ENCODE data around the gene MYO15B. TPM values are rescaled to one million over a fixed set of nuclear protein-coding genes. Genes with fewer than 3 reads are reported as not detected.

Gene MYO15B
- total RNA-seq, 1 donor from 2014 or later: 337 TPM

- H3K9me3 Mint-ChIP-seq (ENCODE audit: low read depth): no peaks in the 10 kb centered on the region
- H3K36me3 Mint-ChIP-seq (ENCODE audit: insufficient read depth): peaks cover 15% of the 10 kb centered on the region
- no peaks in the 10 kb centered on the region for H3K27me3 Mint-ChIP-seq
- H3K4me3 Mint-ChIP-seq (ENCODE audit: low read depth): no peak overlapping the region
- DNase-seq (ENCODE audit: low spot score, unreplicated experiment): no peak
- no peak overlapping the region for H3K27ac Mint-ChIP-seq
- no peaks in the 10 kb centered on the region for H3K4me1 Mint-ChIP-seq (ENCODE audit: low read depth)
- no peak for TF ChIP-seq CTCF (IDR thresholded peaks at IDR 0.05; ENCODE audit: unreplicated experiment)
Observed at GRCh38 chr17:75570034-75570676, 17.4 kb upstream of the MYO15B start.

GRCh38 chr17:75570772-75571171, 16.8 kb upstream of the MYO15B start:
- H3K4me3 Mint-ChIP-seq (ENCODE audit: low read depth): no peak overlapping the region
- peaks cover 17% of the 10 kb centered on the region for H3K36me3 Mint-ChIP-seq (ENCODE audit: insufficient read depth)
- TF ChIP-seq CTCF (IDR thresholded peaks at IDR 0.05; ENCODE audit: unreplicated experiment): no peak
- H3K27ac Mint-ChIP-seq: no peak overlapping the region
- no peak for DNase-seq (ENCODE audit: low spot score, unreplicated experiment)
- H3K4me1 Mint-ChIP-seq (ENCODE audit: low read depth): no peaks in the 10 kb centered on the region
- H3K9me3 Mint-ChIP-seq (ENCODE audit: low read depth): no peaks in the 10 kb centered on the region
- no peaks in the 10 kb centered on the region for H3K27me3 Mint-ChIP-seq

- H3K27ac Mint-ChIP-seq: no peak overlapping the region
- no peak overlapping the region for H3K4me3 Mint-ChIP-seq (ENCODE audit: low read depth)
- no peaks in the 10 kb centered on the region for H3K27me3 Mint-ChIP-seq
- peaks cover 13% of the 10 kb centered on the region for H3K36me3 Mint-ChIP-seq (ENCODE audit: insufficient read depth)
- no peaks in the 10 kb centered on the region for H3K4me1 Mint-ChIP-seq (ENCODE audit: low read depth)
- H3K9me3 Mint-ChIP-seq (ENCODE audit: low read depth): no peaks in the 10 kb centered on the region
- no peak for DNase-seq (ENCODE audit: low spot score, unreplicated experiment)
- TF ChIP-seq CTCF (IDR thresholded peaks at IDR 0.05; ENCODE audit: unreplicated experiment): no peak
Observed at GRCh38 chr17:75571197-75571884, 16.3 kb upstream of the MYO15B start.

GRCh38 chr17:75571885-75572215, 15.8 kb upstream of the MYO15B start:
- Mint-ChIP-seq H3K9me3 (ENCODE audit: low read depth) (no peaks in the 10 kb centered on the region), H3K4me1 (ENCODE audit: low read depth) (no peaks in the 10 kb centered on the region), H3K36me3 (ENCODE audit: insufficient read depth) (peaks cover 9% of the 10 kb centered on the region), H3K27ac (no peak overlapping the region), H3K4me3 (ENCODE audit: low read depth) (no peak overlapping the region), H3K27me3 (no peaks in the 10 kb centered on the region)
- DNase-seq (ENCODE audit: low spot score, unreplicated experiment): no peak
- TF ChIP-seq CTCF (IDR thresholded peaks at IDR 0.05; ENCODE audit: unreplicated experiment): no peak

DNA sequence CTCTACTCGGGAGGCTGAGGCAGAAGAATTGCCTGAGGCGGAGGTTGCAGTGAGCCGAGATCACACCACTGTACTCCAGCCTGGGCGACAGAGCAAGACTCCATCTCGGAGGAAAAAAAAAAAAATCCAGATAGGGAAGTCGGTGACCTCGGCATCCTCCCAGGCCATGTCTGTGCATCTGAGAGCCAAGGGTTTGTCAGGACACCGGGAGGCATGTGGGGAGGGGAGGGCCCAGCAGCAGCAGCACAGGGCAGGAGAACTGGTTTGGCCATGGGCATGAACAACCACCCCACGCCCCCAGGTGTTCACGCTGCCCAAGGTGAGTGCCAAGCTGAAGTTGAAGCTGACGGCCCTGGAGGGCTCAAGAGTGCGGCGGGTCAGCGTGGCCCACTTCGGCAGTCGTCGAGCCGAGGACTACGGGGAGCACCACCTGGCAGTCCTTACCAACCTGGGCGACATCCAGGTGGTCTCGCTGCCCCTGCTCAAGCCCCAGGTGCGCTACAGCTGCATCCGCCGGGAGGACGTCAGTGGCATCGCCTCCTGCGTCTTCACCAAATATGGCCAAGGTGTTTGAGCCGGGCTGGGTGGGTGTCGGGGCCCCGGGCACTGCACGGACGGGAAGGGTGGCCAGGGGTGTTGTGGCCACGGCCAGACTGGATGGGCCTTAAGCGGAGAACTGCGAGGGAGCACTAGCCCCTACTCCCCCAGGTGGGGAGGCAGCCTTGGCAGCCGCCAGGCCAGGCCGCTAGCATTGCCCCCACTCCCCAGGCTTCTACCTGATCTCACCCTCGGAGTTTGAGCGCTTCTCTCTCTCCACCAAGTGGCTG, 14.7 kb upstream of the MYO15B start:
- H3K36me3 Mint-ChIP-seq (ENCODE audit: insufficient read depth): peaks cover 9% of the 10 kb centered on the region
- H3K4me1 Mint-ChIP-seq (ENCODE audit: low read depth): no peaks in the 10 kb centered on the region
- H3K27me3 Mint-ChIP-seq: no peaks in the 10 kb centered on the region
- no peak for DNase-seq (ENCODE audit: low spot score, unreplicated experiment)
- no peaks in the 10 kb centered on the region for H3K9me3 Mint-ChIP-seq (ENCODE audit: low read depth)
- peak overlapping the region; percentile 59 for H3K27ac Mint-ChIP-seq
- TF ChIP-seq CTCF (IDR thresholded peaks at IDR 0.05; ENCODE audit: unreplicated experiment): no peak
- no peak overlapping the region for H3K4me3 Mint-ChIP-seq (ENCODE audit: low read depth)
